Heart left ventricle (tissue), 13 donors: ENCODE results near the gene SZRD1.

ENCODE experiments used
- POLR2A ChIP-seq, 2 donors: fragments of 450-650 bp; IDR thresholded peaks; one replicate each; pipeline ENCODE4 v1.6.1; 2017; ENCODE audit warnings: antibody characterized with exemption in 2 of 2, mild to moderate bottlenecking in 2 of 2, moderate library complexity in 2 of 2
- TF ChIP-seq, protein P1 (sequence below), 12 donors: fragments of 200-600 bp; sonication (generic) in 4 of 12; IDR thresholded peaks; one replicate each; pipeline versions ENCODE4 v1.5.0 to v1.8.0; 2018 to 2022; ENCODE audit warnings: antibody characterized with exemption in 12 of 12, mild to moderate bottlenecking in 5 of 12
- donor health status: ischemic (EF 13 %, LVEDD 7.1; RV severe dilation, severe dysfunction).
- donor health status: DM: no; HTN: yes; CAD: no.
- donor health status: DM: no; HTN: no; CAD: no.
- donor health status: ischemic (EF 25% LVEDD 6.9; RV normal size, moderate dysfunction).
- donor health status: ischemic (EF 25% LVEDD 5.7; RV mildly dilated, moderate dysfunction).
- donor health status: ischemic (EF 35%, LVEDD 5.7; RV mildly dilated, moderate dysfunction).
- donor health status: nonischemic (EF 11% LVEDD 7.7; RV severe dilation, severe dysfunction).
- donor health status: DM: yes; HTN: yes; CAD: no.
- donor health status: PGD.
- donor health status: ischemic (EF 29% LVEDD 5.4; RV normal size, mild dysfunction).
- donor health status: nonischemic (EF 23%, LVEDD 6.1; RV moderate dilation, normal function).

GRCh38 chr1:16356867-16357266 lies 10.2 kb upstream of the SZRD1 start:
- TF ChIP-seq, protein P1, sequence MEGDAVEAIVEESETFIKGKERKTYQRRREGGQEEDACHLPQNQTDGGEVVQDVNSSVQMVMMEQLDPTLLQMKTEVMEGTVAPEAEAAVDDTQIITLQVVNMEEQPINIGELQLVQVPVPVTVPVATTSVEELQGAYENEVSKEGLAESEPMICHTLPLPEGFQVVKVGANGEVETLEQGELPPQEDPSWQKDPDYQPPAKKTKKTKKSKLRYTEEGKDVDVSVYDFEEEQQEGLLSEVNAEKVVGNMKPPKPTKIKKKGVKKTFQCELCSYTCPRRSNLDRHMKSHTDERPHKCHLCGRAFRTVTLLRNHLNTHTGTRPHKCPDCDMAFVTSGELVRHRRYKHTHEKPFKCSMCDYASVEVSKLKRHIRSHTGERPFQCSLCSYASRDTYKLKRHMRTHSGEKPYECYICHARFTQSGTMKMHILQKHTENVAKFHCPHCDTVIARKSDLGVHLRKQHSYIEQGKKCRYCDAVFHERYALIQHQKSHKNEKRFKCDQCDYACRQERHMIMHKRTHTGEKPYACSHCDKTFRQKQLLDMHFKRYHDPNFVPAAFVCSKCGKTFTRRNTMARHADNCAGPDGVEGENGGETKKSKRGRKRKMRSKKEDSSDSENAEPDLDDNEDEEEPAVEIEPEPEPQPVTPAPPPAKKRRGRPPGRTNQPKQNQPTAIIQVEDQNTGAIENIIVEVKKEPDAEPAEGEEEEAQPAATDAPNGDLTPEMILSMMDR (IDR thresholded peaks at IDR 0.05) = no peak
- TF ChIP-seq POLR2A (IDR thresholded peaks at IDR 0.05) = no peak
